ENCODE measurements around the gene HBA1.

The HBA1 gene

GRCh38 chr16:180681-181564 lies 4.4 kb downstream of the HBA1 start:
- no peak for TF ChIP-seq CTCF (IDR thresholded peaks at IDR 0.05)

- peak; percentile 97 for TF ChIP-seq CTCF (IDR thresholded peaks at IDR 0.05)
Observed at GRCh38 chr16:181565-182021, 5.1 kb downstream of the HBA1 start.

DNA sequence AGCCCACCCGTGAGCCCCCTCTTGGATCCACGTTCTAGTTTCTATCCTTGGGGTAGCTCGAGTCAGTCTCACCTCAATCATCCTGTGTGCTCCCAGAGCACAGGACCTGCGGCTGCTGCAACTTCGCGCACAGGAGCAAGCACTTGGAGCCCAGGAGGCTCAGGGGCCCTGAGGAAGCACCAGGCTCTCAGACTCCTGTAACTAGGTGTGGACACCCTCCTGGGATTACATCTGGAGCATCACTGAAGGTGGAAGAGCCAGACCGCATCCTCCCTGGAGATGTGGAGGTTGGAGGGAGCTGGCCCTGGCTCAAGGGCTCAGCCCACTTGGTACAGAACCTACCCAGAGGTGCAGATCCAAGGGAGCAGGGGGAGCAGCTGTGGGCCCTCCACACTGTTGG lies 6.5 kb downstream of the HBA1 start:
- no peak for TF ChIP-seq CTCF (IDR thresholded peaks at IDR 0.05)

GRCh38 chr16:185213-185612 lies 8.7 kb downstream of the HBA1 start:
- TF ChIP-seq CTCF (IDR thresholded peaks at IDR 0.05), result no peak

GRCh38 chr16:185691-186090 lies 9.2 kb downstream of the HBA1 start:
- TF ChIP-seq CTCF (IDR thresholded peaks at IDR 0.05), result no peak

- no peak for TF ChIP-seq CTCF (IDR thresholded peaks at IDR 0.05)
Observed at GRCh38 chr16:187330-187729, 10.8 kb downstream of the HBA1 start.

GRCh38 chr16:188674-189073 lies 12.2 kb downstream of the HBA1 start:
- TF ChIP-seq CTCF (IDR thresholded peaks at IDR 0.05), result 0 out of 2 replicates have a peak, but pooled peaks have one; percentile 27
